NCI-H774 (cell line): ENCODE data around the gene HOXB2.

Experiments used
- DNase-seq: peaks from one replicate; lab custom pipeline; 2025; lab: John Stamatoyannopoulos, UW

HOXB2 gene

DNA sequence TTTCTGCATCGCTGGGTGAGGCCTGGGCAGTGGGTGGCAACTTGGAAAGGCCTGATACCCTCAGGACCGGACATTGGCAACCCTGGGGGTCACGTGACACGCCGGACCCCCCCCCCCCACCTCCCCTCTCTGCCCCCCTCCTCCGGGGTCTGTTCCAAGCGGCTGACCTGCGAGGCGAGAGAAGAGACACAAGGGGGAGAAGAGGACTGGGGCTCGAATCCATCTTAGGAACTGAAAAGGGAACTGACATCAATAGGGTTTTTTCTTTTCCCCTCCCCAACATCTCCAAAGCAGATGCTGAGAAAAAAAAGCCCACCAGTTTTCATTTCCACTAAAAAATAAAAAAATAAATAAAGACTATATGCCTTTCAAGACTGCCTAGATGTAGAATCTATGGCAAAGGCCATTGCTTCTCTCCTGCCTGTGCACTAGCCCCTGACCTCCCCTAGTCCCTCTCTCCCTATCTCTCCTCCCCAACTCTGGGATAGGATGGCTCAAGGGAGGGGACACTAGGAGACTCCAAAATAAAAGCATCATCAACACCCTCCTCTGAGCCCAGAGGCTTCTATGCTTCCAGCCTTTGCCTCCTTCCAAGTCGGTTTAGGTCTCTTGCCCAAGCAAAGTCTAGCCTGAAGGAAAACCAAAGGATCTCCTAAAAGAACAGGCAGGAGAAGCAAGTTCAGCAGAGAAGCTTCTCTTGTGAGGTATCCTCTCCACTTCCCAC lies 7.7 kb upstream of the HOXB2 start:
- DNase-seq: peak; percentile 81

DNA sequence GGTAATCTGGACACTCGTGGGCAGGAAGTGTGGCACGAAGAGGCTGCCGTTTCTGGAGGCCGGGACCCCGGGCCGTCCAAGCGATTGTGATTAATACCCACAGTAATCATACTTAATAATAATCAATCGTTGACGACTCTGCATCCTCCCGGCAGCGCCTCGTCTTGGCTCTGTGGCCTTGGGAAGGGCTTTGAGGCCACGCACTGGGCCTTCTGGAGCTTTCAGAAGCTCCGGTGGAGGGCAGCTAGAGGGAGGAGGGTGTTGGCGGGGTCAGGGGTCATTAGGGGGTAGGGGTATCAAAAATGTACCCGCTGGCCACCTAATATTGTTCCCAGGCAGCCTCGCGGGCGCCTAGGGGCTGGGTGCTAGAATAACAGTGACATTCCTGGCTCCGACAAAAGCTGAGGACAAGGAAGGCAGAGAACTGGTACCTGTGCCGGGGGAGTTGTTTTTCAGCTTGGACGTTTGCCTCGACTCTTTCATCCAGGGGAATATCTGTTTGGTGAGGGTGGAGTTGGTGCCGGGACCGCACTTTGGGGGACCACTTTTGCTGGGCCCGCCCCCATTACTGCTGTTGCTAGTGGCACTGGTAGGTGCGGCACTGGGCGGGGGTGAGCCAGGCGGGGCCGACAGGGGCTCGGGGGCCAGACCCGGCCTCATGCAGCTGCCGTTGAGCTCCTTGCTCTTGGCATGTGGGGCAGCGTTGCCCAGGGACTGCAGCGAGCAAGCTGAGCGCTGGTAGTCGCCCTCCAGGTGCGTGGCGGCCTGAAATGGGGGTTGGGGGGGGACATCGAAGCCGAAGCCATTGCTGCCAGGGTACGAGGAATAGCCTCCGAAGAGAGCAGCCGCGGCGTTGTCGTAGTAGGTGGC lies 6.9 kb upstream of the HOXB2 start:
- no peak for DNase-seq

DNA sequence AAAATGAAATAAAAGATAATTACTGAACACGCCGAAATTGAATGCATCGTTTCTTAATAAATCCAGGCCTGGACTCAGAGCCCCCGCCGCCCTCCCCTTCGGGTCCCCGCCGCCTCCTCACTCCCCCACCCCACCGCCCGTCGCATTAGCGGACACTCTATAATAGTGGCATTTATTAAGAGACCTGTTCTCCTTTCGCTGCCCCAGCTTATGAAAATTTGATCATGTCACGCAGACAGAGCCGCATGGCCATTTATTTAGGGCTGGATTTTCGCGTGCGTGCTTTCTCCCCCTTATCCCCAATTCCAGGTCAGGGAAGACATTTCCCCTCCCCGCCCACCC lies 6.3 kb upstream of the HOXB2 start:
- DNase-seq: peak; percentile 63

DNA sequence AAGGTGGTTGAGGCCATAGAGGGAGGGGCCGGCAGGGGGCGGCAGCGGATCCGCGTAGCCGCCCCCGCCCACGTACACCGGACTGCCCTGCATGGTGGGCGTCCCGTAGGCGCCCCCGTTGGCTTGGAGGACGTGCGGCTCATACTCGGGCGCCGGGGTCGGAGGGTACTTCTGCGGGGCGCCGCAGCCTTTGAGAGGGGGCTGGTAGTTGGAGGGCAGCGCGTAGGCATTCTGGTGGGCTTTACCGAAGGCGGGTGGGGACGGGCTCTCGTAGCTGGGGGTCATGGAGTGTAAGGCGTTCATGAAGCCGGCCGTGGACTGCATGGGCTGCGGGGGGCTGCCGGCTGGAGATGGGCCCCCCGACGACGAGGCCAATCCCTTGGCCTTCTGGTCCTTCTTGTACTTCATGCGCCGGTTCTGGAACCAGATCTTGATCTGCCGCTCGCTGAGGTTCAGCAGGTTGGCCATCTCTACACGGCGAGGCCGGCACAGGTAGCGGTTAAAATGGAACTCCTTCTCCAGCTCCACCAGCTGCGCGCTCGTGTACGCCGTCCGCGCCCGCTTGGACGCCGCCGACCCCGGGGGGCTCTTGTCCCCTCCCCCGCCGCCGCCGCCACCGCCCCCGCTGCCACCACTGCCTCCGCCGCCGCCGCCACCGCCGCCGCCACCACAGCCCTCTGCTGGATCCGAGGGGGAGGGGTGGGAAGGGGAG lies 5.7 kb upstream of the HOXB2 start:
- peak; percentile 74 for DNase-seq

DNA sequence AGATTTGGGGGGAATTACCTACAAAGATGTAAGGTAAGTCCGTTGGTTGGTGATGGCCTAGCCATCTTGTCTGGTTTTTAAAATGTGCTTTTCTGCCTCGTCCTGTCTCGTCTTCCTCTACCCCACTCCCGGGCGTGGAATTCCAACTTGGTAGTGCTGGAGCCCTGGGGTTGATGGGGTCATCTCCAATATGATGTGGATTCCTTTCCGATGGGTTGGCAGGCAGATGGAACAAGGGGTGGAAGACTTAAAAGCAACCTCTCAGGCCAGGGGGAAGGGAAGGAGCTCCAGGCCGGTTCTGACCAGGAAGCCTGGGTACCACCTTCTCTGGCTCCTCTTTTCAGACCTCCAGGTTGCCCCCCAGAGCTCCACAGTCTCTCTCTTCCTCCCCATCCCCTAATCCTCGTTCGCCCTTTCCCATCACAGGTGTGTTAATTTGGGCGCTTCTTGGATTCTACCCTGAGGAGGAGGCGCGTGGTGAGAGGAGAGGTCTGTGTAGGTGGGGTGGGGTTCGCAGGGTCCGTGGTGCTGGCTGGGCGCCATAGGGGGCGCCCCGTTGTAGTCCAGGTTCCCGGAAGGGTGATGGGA lies 5.1 kb upstream of the HOXB2 start:
- DNase-seq: no peak

DNA sequence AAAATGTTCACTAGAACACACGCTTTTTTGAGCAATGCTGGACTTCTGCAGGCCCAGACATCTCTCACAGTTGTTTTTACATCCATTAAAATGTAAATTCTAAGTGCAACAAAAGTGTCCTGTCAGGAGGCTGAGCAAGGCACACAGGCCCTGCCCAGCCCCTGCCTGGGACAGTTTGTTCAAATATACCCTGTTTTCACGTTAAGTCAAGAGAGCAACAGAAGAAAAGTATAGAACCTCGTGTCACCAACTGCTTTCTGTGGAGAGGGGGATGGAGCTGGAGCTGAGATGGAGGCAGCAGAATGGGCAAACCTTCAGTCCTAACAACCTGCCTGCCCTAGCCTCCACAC lies 4.3 kb upstream of the HOXB2 start:
- no peak for DNase-seq

DNA sequence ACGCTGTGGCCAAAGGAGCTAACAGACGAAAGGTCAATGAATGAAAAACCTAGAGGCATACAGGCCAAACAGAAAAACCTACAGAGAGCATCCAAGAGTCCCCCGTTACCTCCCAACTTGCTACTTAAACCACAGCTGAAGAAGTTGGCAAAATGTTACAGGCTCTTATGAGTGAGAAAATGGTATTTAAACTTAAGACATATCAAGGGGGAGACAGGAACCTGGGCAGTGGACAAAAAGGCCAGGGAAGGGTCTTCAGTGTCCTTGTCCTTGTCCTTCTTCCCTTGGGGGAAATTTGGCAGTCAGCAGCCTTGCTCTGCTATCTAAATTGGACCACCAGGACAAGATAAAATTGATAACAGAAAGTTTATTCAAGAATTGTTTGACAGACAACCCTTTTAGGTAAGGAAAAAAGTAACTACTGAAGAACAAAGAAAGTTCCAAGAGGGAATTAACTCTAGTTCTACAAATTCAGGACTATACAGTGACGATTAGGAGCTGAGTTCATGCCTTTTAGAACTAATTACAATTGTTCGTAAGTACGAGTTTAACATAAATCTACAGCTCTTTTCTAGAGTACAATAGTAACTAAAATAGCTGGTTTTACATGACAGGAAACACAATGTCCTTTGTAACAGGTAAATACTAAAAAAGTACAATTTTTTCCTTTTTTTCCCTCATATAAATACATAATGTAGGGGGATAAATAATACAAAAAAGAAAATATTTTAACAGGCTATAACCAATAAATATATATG lies 3.8 kb upstream of the HOXB2 start:
- DNase-seq: no peak

DNA sequence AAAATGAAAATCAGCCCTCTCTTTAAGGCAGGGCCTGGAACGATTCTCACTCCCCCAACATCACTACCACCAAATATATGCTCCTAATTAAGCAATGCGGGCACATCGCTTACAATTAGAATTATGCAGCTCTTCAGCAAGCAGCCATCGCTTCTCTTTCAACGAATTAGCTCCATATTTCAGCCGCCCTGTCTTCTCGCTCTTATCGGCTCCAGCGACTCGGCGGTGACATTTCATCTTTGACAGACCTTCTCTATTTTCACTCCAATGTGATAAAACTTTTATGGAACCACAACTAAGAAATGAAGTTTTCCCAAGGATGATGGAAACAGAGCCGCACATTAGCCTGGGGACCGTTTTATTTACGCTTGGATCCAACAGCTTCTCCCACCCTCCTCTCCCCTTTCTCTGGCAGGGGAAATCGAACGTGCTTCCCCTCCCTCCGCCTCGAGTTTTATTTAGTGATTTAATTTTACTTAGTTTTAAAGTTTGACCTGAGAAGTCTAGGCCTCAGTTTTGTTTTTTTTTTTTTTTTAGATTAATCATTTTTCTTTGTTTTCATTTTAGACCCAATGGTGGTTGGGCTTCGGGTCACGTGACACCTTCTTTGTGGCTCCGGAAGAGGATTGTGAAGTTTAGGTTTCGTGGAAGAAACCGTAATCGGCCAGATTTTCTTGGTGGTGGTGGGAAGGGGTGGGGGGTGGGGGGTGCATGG lies 3.1 kb upstream of the HOXB2 start:
- DNase-seq: peak; percentile 80

DNA sequence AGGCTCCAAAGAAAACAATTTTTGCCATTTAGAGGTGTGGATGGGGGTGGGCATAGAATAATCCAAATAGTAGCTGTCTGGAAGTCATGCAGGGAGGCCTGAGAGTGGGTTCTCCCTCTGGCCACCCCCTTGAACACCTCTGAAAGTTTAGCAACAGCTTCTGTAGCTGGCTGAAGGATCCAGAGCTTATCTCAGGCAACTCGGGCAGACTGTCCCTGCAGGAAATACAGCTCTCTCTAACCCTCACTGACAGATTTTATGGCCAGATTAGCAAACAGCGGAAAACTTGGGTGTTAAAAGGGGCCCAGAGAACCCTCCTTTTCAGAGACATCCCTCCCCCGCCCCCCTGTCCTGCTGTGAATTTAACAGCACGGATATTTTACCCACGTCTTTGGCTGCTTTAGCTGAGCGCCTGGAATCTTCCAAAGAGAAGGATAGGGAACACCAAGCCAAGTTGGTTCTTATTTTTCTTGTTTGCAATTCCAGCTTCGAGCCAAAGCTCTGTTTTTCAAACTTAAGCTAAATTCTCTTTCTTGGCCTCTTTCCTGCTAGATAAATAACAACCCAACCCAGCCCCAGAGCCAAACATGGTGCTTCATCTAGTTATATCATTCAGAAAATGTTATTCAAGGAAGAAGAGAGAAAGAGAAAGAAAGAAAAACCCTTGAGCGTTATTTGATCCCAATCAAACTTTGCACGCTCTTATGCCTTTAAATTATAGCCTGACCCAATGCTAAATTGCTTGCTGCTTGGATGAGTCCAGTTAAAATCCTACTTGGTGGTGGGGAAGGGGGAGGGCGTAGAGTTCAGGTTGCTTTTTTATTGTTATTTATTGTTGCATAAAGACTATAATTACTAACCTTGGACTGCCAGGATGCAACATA lies 2.3 kb upstream of the HOXB2 start:
- no peak for DNase-seq

DNA sequence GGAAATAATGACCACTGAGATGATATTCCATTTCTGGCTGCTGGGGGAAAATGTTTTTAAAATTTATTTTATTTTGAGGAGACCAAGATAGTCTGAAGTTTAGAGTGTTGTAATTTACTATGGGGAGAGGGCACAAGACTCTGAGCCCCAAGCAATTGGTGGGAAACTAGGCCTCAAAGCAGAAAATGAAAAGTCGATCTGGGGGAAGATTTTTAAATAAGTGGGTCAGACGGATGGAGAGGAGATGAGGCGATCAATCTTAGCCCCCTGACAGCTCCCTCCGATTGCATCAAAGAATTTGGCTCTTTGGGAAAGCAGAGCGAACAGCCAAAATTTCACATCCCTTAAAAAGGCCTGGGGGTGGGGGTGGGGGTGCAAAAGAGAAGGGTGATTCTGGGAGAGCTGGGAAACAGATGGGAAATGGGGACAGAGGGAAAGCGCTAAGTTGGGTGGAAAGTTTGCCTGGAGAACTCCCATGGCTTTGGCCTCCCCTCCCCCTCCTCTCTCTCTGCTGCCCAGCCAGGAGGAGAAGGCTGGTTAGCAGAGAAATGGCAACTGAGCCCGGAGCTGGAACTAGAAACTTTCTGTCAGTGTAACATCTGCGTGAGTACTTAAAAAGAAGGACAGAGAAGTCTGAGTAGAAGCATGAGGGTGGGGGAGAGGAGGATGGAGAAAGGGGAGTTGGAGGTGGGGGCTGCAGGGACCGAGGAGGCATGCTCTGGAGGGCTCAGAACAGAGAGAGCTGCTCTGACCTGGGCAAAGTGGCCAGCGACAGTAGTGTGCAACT lies 1.4 kb upstream of the HOXB2 start:
- DNase-seq: peak; percentile 72

DNA sequence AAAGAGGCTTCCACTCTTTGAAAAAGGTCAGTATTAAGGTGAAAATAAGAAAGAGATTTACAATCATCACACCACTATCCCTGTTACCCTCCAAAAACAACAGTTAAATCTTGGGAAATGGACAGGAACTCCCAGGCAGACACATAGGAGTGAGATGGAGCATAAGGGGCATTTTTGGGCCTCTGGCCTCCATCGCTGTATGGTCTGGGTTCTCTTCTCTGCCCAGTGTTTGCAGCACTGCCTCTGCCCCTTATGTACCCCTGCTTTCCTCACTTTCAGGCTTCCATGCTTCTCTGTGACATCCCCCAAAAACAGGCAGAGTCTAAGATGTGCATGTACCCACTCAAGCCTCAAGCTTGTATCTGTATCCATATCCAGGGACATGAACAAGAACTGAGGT lies 630 bp upstream of the HOXB2 start:
- DNase-seq: no peak

DNA sequence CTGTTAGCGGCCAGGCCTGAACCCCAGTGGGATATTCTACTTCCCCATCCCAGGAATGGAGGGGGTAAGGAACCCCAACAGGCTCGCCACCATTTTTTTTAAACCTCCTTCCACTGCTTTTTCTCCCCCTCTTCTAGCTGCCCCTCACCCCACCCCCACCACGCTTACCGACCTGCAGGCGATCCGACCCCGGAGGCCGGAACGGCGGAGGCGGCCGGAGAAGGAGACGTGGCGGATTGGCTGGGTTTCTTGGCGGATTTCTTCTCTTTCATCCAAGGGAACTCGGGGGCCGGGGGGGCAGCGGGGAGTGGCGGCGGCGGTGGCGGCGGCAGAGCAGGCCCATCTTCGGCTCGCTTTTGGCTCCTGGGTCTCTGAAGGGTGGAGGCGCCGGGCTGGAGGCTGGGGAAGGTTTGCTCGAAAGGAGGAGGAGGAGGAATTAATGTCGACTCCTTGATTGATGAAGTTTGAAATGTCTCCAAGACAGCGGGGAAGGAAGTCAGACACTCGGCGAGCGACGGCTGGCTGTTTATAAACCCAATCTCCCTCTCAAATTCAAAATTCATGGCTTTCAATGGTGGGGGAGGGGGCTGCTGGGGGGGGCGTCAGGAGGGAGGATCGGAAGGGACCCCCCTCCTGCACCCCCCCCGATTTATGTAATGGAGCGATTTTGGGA lies 424 bp downstream of the HOXB2 start:
- DNase-seq: peak; percentile 84

DNA sequence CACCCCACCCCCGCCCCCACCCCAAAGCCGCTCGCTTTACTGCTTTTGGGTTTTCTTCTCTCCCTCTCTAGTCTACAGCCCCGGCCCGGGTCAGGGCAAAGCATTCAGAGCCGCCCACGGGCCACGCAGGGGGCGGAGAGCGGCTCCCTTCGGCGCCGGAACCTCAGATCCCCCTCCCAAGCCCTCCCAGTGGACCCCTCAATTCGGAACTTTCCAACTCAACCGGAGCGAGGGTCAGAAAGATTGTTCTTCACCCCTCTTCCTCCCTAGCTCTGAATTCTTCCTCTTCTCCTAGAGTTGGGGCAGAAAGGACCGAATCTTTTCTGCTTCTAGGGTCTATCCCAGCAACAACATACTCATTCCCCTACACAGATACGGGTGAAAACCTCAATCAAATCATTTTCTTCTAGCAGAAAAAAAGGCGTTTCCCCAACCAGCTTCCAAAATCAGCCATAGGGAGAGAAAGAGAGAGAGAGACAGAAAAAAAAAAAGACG lies 1.0 kb downstream of the HOXB2 start:
- no peak for DNase-seq

DNA sequence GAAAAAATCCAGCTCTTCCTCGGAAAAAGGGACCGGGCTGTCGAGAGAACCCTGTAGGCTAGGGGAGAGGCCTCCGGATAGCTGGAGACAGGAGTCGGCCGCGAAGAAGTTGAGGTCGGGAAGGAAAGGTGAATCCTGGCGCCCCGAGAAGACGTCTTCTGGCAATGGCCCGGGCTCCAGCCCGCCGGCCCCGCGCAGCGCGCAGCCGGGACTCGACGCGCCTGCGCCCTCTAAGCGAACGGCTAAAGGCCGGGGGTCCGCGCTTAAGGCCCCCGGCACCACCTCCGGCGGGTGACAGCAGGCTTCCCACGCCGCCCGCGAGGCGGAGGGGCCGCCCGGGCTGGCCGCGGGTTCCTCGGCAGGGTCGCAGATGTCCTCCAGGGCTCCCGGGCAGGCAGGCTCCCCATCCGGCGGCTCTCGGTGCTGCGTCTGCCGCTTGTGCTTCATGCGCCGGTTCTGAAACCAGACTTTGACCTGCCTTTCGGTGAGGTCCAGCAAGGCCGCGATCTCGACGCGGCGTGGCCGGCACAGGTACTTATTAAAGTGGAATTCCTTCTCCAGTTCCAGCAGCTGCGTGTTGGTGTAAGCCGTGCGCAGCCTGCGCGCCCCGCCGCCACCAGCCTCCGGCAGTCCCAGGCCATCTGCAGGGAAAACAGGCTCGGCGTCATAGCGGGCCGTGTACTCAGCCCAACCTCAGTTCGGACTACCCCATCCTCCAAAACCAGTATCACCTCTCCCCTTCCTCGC lies 1.6 kb downstream of the HOXB2 start:
- DNase-seq: peak; percentile 76

DNA sequence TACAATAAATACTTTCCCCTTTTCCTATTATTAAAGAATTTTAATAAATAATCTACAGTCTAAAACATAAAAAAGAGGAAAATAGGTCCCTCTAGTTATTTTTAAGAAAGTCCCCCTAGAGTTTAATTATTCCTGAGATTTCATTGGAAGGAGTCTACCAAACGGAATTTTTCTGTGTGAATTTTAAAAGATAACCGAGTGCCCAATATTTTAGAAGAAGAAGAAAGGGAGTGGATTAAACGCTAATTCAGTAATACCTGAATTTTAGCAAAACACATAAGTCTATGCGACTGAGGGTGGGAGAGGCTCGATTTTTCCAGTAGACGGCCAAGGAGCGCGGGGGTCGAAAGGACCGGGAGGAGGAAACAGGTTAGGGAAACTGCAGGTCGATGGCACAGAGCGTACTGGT lies 2.2 kb downstream of the HOXB2 start:
- no peak for DNase-seq

DNA sequence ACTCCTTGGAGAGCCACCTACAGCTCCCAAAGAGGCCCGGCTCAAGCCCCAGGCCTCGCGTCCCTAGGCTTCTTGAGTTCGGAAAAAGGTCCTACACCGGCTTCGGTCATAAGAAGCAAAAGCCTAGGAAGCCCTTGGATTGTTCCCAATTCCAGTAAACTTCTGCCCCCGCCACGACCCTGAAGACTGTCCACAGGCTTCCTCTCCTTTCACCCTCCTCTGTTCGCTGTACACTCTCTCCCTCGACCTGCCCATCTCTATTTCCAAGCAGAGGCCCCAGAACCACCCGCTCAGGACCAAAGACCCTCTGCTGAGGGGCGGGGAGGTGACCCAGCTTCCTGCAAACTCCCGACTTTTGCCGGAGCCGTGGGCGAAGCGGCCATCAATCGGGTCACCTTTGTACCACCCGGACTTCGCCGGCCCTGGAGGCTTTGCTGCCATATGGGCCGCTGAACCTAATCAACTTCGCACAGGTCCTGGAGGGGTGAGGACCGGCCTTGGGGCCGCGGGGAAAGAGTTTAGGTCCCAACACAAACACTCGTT lies 2.7 kb downstream of the HOXB2 start:
- peak; percentile 54 for DNase-seq

DNA sequence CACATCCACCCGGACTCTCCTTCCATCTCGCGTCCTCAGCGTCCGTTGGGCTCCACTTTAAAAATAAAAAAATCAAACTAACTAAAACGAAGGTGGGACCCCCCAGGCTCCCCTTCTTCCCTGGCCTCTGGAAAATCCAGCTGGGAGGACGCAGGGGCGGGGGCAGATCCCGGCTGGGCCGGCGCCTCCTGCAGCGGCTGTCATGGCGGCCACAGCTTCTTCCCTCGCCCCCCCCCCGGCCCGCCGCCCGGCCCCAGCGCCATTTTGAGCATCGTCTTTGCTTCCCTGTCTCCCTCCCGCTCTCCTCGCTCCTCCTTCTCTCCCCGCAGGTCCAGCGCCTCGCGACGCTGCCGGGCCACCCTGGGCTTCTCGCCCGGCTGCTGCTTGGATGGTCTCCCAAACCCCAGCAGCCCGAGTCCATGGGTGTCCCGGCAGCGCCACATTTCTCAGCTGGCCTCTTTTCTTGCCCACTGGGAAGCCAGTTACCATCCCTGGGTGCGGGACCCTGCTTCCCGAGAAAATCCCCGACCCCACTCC lies 3.3 kb downstream of the HOXB2 start:
- DNase-seq: peak; percentile 76
